Hair follicular keratinocyte (primary cell): ENCODE results near the gene CSNK2A3. TPM values are rescaled to one million over a fixed set of nuclear protein-coding genes. Genes with fewer than 3 reads are reported as not detected.

Experiments used
- total RNA-seq: library from RNA; depleted of rRNA; stranded (reverse); fragments of >200 nt; gene quantifications from 2 replicates; pipeline ENCODE4 v1.2.3, GENCODE V29; 2015

Gene CSNK2A3
- total RNA-seq, result 0.47 and 0.49 TPM in 2 replicates

DNA sequence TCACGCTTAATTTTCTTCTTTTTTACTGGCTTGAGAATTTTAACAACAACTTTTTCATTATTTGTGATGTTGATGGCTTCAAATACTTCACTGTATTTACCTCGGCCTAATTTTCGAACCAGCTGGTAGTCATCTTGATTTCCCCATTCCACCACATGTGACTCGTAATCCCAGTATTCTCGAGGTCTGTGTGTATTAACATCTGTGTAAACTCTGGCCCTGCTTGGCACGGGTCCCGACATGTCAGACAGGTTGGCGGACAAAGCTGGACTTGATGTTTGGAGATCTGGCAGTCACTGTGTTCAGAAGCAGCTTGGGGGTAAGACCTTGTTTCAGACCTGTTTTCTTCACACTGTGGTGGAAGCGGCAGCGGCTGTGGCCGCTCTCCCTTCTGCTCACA is at the start of gene CSNK2A3:
Gene CSNK2A3 (minus strand): TSS at position 373 of the 400 bp plus-strand sequence. CDS start 131 bp downstream, at position 242.

